OCI-LY1 (cell line): Measurements from ENCODE around the gene PRKCE.

Source experiments
- EZH2 ChIP-seq: fragments of 200-600 bp; sonication (generic), shearing (Covaris generic); IDR thresholded peaks from 2 replicates; pipeline ENCODE4 v1.8.0; 2017; ENCODE audit warnings: borderline replicate concordance, mixed run types, mild to moderate bottlenecking, antibody characterized with exemption, low read length, moderate library complexity, mixed read lengths
- TF ChIP-seq, protein P1 (sequence below): fragments of 200-600 bp; sonication (generic), shearing (Covaris generic); IDR thresholded peaks from 2 replicates; pipeline ENCODE4 v1.5.1; 2017; ENCODE audit warnings: mild to moderate bottlenecking, antibody characterized with exemption, low read length, moderate library complexity, mixed read lengths

DNA sequence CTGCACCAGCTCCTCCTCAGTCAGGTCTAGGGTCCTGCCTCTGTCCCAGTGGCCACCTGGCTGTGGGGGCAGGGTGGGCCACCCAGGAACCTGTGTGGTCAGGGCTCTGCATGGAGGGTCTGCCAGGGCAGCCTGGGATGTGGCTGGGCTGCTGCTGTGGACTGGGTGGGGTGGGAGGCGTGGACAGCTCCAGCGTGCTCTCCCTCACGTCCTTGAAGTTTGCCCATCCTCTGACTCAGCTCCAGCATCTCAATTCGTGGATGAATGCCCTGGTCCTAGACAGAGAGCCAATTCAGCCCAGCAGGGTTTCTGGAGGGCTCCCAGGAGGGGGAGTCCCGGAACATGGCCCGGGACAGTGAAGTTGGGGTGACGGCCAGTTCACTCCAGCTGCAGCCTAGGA is 581.4 kb downstream of the PRKCE start:
- no peak for TF ChIP-seq EZH2
- TF ChIP-seq, protein P1, sequence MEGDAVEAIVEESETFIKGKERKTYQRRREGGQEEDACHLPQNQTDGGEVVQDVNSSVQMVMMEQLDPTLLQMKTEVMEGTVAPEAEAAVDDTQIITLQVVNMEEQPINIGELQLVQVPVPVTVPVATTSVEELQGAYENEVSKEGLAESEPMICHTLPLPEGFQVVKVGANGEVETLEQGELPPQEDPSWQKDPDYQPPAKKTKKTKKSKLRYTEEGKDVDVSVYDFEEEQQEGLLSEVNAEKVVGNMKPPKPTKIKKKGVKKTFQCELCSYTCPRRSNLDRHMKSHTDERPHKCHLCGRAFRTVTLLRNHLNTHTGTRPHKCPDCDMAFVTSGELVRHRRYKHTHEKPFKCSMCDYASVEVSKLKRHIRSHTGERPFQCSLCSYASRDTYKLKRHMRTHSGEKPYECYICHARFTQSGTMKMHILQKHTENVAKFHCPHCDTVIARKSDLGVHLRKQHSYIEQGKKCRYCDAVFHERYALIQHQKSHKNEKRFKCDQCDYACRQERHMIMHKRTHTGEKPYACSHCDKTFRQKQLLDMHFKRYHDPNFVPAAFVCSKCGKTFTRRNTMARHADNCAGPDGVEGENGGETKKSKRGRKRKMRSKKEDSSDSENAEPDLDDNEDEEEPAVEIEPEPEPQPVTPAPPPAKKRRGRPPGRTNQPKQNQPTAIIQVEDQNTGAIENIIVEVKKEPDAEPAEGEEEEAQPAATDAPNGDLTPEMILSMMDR = no peak
